Skeletal muscle tissue (tissue), 4 donors: ENCODE results near the gene NXPH4. TPM values are rescaled to one million over a fixed set of nuclear protein-coding genes. Genes with fewer than 3 reads are reported as not detected.

Source experiments
- H3K27ac ChIP-seq: one replicate; pipeline ENCODE4 v1.7.0; 2013; ENCODE audit warnings: mild to moderate bottlenecking, low read depth, low read length, inconsistent platforms
- H3K27me3 ChIP-seq, 3 donors: one replicate each; pipeline ENCODE4 v1.7.0; 2013; ENCODE audit warnings: low read length in 3 of 3; ENCODE audit not compliant: control insufficient read depth in 3 of 3, insufficient read depth in 3 of 3
- H3K36me3 ChIP-seq, 3 donors: one replicate each; pipeline ENCODE4 v1.7.0; 2013; ENCODE audit warnings: low read length in 3 of 3; ENCODE audit not compliant: control insufficient read depth in 3 of 3, insufficient read depth in 3 of 3
- H3K4me1 ChIP-seq, 3 donors: one replicate each; pipeline ENCODE4 v1.7.0; 2013; ENCODE audit warnings: low read length in 3 of 3, mild to moderate bottlenecking in 3 of 3; ENCODE audit not compliant: control insufficient read depth in 3 of 3, insufficient read depth in 3 of 3
- H3K4me3 ChIP-seq, 3 donors: one replicate each; pipeline ENCODE4 v1.7.0; 2013; ENCODE audit warnings: low read length in 3 of 3
- H3K9ac ChIP-seq, 3 donors: one replicate each; pipeline ENCODE4 v1.7.0; 2013; ENCODE audit warnings: low read length in 3 of 3, mild to moderate bottlenecking in 3 of 3, moderate library complexity in 2 of 3, low read depth in 1 of 3
- H3K9me3 ChIP-seq, 3 donors: one replicate each; pipeline ENCODE4 v1.7.0; 2013; ENCODE audit warnings: low read length in 3 of 3; ENCODE audit not compliant: control insufficient read depth in 3 of 3
- total RNA-seq: library from RNA; depleted of rRNA; stranded (reverse); fragments of >200 nt; gene quantifications from one replicate; pipeline ENCODE4 v1.2.3, GENCODE V29; 2014
- donor health status: Osteomylitis.

Gene NXPH4
- total RNA-seq, 1 donor from 2014 or later = not detected

DNA sequence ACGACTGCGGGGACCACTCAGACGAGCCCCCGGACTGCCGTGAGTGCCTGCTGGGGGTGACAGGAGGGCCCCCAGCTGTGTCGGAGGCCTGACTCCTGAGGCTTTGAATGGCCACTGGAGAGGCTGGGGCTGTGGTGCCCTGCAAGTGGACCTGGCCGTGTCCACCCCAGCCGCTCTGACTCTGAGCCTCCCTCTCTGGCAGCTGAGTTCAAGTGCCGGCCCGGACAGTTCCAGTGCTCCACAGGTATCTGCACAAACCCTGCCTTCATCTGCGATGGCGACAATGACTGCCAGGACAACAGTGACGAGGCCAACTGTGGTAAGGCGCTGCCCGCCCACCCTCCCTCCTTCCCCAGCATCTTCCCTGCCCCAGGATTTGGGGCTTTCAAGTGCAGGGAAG is 16.1 kb upstream of the NXPH4 start:
- no peak overlapping the region for H3K9ac ChIP-seq
- H3K4me1 ChIP-seq = peaks cover 0 to 2% (median 0%) of the 10 kb centered on the region in 3 donors
- H3K36me3 ChIP-seq = peaks cover 30 to 62% (median 40%) of the 10 kb centered on the region in 3 donors
- peaks cover 0 to 19% (median 3%) of the 10 kb centered on the region in 3 donors for H3K27me3 ChIP-seq
- H3K9me3 ChIP-seq = no peaks in the 10 kb centered on the region
- H3K27ac ChIP-seq = no peak overlapping the region
- no peak overlapping the region for H3K4me3 ChIP-seq

DNA sequence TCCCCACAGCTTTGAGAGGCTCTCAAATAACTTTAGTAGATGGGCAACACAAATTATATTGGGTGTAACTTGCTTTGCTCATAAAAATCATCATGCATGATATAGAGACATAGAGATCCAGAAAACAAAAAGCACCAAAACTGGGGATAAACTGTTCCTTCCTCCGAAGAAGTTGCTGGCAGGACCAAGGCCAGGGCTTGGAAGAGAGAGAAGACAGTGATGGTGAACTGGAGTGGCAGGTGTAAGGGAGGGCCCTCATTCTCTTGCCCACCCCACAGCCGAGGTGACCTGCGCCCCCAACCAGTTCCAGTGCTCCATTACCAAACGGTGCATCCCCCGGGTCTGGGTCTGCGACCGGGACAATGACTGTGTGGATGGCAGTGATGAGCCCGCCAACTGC is 15.4 kb upstream of the NXPH4 start:
- Histone ChIP-seq H3K27me3 (peaks cover 0 to 19% (median 3%) of the 10 kb centered on the region in 3 donors), H3K36me3 (peaks cover 37 to 61% (median 42%) of the 10 kb centered on the region in 3 donors), H3K4me1 (peaks cover 0 to 2% (median 0%) of the 10 kb centered on the region in 3 donors), H3K9ac (no peak overlapping the region), H3K9me3 (no peaks in the 10 kb centered on the region), H3K4me3 (no peak overlapping the region), H3K27ac (no peak overlapping the region)

DNA sequence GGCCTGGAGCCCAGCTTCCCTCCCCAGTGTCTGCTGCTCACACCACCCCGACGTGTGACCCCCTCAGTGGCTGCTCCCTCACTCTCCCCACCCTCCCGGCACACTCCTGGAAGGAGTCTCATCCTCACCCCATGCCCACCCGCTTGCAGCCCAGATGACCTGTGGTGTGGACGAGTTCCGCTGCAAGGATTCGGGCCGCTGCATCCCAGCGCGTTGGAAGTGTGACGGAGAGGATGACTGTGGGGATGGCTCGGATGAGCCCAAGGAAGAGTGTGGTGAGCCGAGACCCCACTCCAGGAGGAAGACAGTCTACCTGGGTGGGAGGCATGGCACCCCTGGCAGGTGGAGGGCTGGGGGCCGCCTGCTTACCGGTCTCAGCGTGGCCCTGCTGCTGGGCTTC is 15.0 kb upstream of the NXPH4 start:
- Histone ChIP-seq H3K27me3 (peaks cover 0 to 19% (median 3%) of the 10 kb centered on the region in 3 donors), H3K36me3 (peaks cover 40 to 64% (median 42%) of the 10 kb centered on the region in 3 donors), H3K27ac (no peak overlapping the region), H3K9me3 (no peaks in the 10 kb centered on the region), H3K9ac (no peak overlapping the region), H3K4me3 (no peak overlapping the region), H3K4me1 (peaks cover 0 to 2% (median 0%) of the 10 kb centered on the region in 3 donors)

DNA sequence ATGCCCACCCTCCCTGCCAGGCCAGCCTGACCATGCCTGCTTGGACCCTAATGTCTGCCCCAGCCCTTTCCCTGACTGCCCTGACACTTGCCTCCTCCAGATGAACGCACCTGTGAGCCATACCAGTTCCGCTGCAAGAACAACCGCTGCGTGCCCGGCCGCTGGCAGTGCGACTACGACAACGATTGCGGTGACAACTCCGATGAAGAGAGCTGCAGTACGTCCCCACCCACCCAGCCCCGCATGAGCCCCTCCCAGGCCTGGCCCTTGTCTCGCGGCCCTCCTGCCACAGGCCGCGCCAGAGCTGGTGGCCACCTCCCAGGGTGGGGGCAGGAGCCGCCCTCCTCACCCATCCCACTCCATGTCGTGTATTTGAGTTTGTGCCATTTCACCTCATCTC is 14.3 kb upstream of the NXPH4 start:
- Histone ChIP-seq H3K27me3 (peaks cover 0 to 19% (median 2%) of the 10 kb centered on the region in 3 donors), H3K27ac (no peak overlapping the region), H3K9ac (no peak overlapping the region), H3K4me3 (no peak overlapping the region), H3K9me3 (no peaks in the 10 kb centered on the region), H3K4me1 (peaks cover 0 to 2% (median 0%) of the 10 kb centered on the region in 3 donors), H3K36me3 (peaks cover 35 to 57% (median 40%) of the 10 kb centered on the region in 3 donors)

DNA sequence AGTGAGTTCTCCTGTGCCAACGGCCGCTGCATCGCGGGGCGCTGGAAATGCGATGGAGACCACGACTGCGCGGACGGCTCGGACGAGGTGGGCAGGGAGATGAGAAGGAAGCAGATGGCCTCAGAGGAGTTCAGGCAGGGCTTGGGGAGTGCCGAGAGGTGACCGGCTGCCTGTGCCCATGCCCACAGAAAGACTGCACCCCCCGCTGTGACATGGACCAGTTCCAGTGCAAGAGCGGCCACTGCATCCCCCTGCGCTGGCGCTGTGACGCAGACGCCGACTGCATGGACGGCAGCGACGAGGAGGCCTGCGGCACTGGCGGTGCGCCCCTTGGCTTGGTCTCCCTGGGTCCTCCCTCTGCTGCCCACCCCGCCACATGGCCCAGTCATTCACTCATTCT is 13.4 kb upstream of the NXPH4 start:
- H3K4me1 ChIP-seq = peaks cover 0 to 2% (median 0%) of the 10 kb centered on the region in 3 donors
- no peaks in the 10 kb centered on the region for H3K9me3 ChIP-seq
- no peak overlapping the region for H3K9ac ChIP-seq
- no peak overlapping the region for H3K4me3 ChIP-seq
- H3K36me3 ChIP-seq = peaks cover 27 to 56% (median 36%) of the 10 kb centered on the region in 3 donors
- no peak overlapping the region for H3K27ac ChIP-seq
- H3K27me3 ChIP-seq = peaks cover 0 to 16% (median 0%) of the 10 kb centered on the region in 3 donors

DNA sequence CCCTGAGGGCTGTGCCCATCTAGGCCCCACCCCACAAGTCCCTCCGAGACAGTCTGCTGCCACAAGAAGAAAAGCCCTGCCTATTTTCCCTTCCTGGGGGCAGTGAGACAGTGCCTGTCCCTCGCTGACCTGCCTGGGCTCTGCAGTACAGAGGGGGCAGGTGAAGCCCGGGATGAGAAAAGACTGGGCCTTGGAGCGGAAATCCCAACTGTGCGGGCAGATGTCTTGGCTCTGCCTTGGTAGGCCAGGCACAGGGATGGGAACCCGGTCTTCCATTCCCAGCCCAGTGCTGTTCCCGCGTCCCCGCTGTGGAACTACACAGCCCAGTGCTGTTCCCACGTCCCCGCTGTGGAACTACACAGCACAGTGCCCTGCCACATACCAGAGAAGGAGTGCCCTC is 12.8 kb upstream of the NXPH4 start:
- H3K9ac ChIP-seq = no peak overlapping the region
- H3K4me3 ChIP-seq = no peak overlapping the region
- H3K4me1 ChIP-seq = peaks cover 0 to 2% (median 2%) of the 10 kb centered on the region in 3 donors
- H3K27ac ChIP-seq = no peak overlapping the region
- H3K9me3 ChIP-seq = no peaks in the 10 kb centered on the region
- H3K27me3 ChIP-seq = peaks cover 0 to 16% (median 0%) of the 10 kb centered on the region in 3 donors
- peaks cover 26 to 50% (median 30%) of the 10 kb centered on the region in 3 donors for H3K36me3 ChIP-seq

DNA sequence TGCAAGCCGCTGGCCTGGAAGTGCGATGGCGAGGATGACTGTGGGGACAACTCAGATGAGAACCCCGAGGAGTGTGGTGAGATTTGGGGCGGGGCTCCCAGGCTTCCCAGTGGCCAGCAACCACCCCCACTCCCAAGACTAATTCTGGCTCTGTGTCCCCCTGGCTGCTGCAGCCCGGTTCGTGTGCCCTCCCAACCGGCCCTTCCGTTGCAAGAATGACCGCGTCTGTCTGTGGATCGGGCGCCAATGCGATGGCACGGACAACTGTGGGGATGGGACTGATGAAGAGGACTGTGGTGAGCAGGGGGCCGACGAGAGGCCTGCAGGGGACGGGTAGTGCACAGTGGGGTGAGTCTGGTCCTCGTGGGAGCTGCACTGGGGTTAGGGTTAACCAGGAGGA is 12.1 kb upstream of the NXPH4 start:
- Histone ChIP-seq H3K4me3 (no peak overlapping the region), H3K9me3 (no peaks in the 10 kb centered on the region), H3K36me3 (peaks cover 27 to 50% (median 30%) of the 10 kb centered on the region in 3 donors)

DNA sequence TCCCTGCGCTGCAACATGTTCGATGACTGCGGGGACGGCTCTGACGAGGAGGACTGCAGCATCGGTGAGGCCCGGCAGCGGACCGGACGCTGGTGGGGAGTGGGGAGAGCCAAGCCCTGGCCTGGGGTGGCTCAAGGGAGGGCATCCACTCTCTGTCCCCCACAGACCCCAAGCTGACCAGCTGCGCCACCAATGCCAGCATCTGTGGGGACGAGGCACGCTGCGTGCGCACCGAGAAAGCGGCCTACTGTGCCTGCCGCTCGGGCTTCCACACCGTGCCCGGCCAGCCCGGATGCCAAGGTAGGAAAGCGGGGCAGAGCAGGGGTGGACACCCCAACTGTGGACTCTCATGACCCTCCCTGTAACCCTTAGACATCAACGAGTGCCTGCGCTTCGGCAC is 11.4 kb upstream of the NXPH4 start:
- Histone ChIP-seq H3K9ac (no peak overlapping the region), H3K27ac (no peak overlapping the region), H3K9me3 (no peaks in the 10 kb centered on the region), H3K4me3 (no peak overlapping the region), H3K27me3 (peaks cover 0 to 16% (median 0%) of the 10 kb centered on the region in 3 donors), H3K4me1 (peaks cover 0 to 2% (median 2%) of the 10 kb centered on the region in 3 donors), H3K36me3 (peaks cover 26 to 53% (median 35%) of the 10 kb centered on the region in 3 donors)

More for the DNA sequence above, 12.1 kb upstream of the NXPH4 start:
- Histone ChIP-seq H3K4me1 (peaks cover 0 to 2% (median 2%) of the 10 kb centered on the region in 3 donors), H3K9ac (no peak overlapping the region), H3K27ac (no peak overlapping the region), H3K27me3 (peaks cover 0 to 16% (median 0%) of the 10 kb centered on the region in 3 donors)

DNA sequence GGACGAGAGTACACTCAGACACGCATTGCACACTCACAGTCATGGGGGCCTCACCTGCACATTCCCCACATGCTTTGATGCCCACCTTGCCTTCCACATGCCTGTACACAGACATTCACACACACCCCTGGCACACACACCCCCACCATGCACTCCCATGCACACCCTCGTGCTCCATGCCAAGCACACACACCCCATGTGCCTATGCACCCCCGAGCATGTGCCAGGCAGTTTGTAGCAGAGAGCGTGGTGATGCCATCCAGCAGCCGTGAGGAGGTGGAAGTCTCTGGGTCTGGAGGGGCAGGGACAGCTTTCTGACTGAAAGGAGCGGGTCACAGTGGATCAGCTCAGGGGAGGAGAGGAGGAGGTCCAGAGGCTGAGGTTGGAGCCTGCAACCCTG is 10.7 kb upstream of the NXPH4 start:
- Histone ChIP-seq H3K36me3 (peaks cover 25 to 49% (median 36%) of the 10 kb centered on the region in 3 donors), H3K27me3 (peaks cover 0 to 13% (median 0%) of the 10 kb centered on the region in 3 donors), H3K9ac (no peak overlapping the region), H3K4me3 (no peak overlapping the region), H3K4me1 (peaks cover 0 to 2% (median 2%) of the 10 kb centered on the region in 3 donors), H3K9me3 (no peaks in the 10 kb centered on the region), H3K27ac (no peak overlapping the region)

DNA sequence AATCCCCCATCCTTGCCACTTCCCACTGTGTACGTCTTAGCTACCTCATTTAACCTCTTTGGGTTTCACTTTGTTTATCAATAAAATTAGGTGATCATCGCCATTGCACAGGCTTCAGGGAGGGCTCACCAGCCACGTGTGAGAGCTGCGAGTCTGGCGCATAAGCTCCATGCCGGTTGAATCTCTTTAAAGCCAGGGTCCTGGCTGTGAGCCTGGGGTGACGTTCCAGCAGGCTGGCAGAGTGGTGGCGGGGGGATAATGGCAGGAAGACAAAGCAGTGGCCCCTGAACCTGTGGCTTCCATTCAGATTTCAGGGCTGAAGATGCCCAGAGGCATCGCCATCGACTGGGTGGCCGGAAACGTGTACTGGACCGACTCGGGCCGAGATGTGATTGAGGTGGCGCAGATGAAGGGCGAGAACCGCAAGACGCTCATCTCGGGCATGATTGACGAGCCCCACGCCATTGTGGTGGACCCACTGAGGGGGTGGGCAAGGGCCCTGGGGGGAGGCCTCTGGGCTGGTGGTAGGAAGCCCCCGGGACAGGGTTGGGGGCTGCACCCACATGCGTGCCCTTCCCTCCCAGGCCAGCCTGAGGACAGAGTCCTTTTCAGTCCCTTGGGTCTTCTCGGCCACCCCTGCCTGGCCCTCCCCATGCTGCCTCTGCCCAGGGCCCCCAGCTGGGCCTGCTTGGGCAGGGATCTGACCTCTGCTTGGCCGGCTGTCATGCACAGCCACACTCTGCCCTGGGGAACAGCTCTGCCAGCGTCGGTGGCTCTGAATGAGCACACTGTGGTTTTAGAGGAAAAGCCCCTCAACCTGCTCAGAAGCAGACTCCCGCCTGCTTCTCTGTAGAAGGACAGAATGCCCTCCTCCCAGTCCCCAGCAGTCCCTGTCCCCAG is 8.6 kb upstream of the NXPH4 start:
- Histone ChIP-seq H3K27me3 (peaks cover 0 to 3% (median 0%) of the 10 kb centered on the region in 3 donors), H3K27ac (no peak overlapping the region), H3K36me3 (peaks cover 25 to 42% (median 27%) of the 10 kb centered on the region in 3 donors), H3K9me3 (no peaks in the 10 kb centered on the region), H3K4me1 (peaks cover 0 to 6% (median 0%) of the 10 kb centered on the region in 3 donors), H3K9ac (no peak overlapping the region), H3K4me3 (no peak overlapping the region)
